Lower lobe of right lung (tissue), 2 donors: ENCODE measurements around the gene KASH5. TPM values are rescaled to one million over a fixed set of nuclear protein-coding genes. Genes with fewer than 3 reads are reported as not detected.
A peak's percentile ranks its signal among the peaks of the same experiment; 100 is the strongest.

Experiments
- ATAC-seq, 2 donors: fragments of 200-7000 bp; cut with Tn5 transposase; one replicate each; pipeline ENCODE4 v1.9.1; 2020 to 2022; ENCODE audit warnings: mild to moderate bottlenecking in 2 of 2, moderate library complexity in 2 of 2
- DNase-seq: peaks from one replicate; pipeline ENCODE4 v3.0.0-alpha.2; 2020
- H3K27ac ChIP-seq: fragments of 200-600 bp; one replicate; pipeline ENCODE4 v1.8.0; 2022
- H3K27me3 ChIP-seq: fragments of 200-600 bp; one replicate; pipeline ENCODE4 v1.8.0; 2022; ENCODE audit warnings: low read depth
- H3K36me3 ChIP-seq: fragments of 200-600 bp; one replicate; pipeline ENCODE4 v1.8.0; 2022; ENCODE audit warnings: mild to moderate bottlenecking
- H3K4me1 ChIP-seq: fragments of 200-600 bp; one replicate; pipeline ENCODE4 v1.8.0; 2022
- H3K4me3 ChIP-seq: fragments of 200-600 bp; one replicate; pipeline ENCODE4 v1.8.0; 2022; ENCODE audit warnings: mild to moderate bottlenecking
- H3K9me3 ChIP-seq: fragments of 200-600 bp; one replicate; pipeline ENCODE4 v1.8.0; 2022
- intact Hi-C: fragments of 100-400 bp; cut with DNase I; formaldehyde crosslinking; loops from one replicate; pipeline ENCODE4 v1.11.0; 2022
- total RNA-seq: library from RNA; stranded (reverse); fragmentation: NEBNext Ultra II Directional; extraction: Animal tissue kit (Norgen Biotek cat#: 25700); gene quantifications from one replicate; pipeline ENCODE4 v1.2.1, GENCODE V29; 2021
- TF ChIP-seq, protein P1 (sequence below): fragments of 200-600 bp; IDR thresholded peaks from one replicate; pipeline ENCODE4 v1.8.0; 2022; ENCODE audit warnings: antibody characterized with exemption, mild to moderate bottlenecking
- donor health status: DM: no; HTN: yes; CAD: no; lungs with severe emphysema.

Gene KASH5
- total RNA-seq, 1 donor from 2014 or later, result 3.1 TPM

GRCh38 chr19:49389406-49389805 is 1.4 kb downstream of the KASH5 start:
- no peak overlapping the region for H3K27ac ChIP-seq
- intact Hi-C loops, result no loop called here
- H3K36me3 ChIP-seq, result no peaks in the 10 kb centered on the region
- no peaks in the 10 kb centered on the region for H3K4me1 ChIP-seq
- H3K27me3 ChIP-seq, result no peaks in the 10 kb centered on the region
- DNase-seq, result no peak
- H3K9me3 ChIP-seq, result no peaks in the 10 kb centered on the region
- TF ChIP-seq, protein P1, sequence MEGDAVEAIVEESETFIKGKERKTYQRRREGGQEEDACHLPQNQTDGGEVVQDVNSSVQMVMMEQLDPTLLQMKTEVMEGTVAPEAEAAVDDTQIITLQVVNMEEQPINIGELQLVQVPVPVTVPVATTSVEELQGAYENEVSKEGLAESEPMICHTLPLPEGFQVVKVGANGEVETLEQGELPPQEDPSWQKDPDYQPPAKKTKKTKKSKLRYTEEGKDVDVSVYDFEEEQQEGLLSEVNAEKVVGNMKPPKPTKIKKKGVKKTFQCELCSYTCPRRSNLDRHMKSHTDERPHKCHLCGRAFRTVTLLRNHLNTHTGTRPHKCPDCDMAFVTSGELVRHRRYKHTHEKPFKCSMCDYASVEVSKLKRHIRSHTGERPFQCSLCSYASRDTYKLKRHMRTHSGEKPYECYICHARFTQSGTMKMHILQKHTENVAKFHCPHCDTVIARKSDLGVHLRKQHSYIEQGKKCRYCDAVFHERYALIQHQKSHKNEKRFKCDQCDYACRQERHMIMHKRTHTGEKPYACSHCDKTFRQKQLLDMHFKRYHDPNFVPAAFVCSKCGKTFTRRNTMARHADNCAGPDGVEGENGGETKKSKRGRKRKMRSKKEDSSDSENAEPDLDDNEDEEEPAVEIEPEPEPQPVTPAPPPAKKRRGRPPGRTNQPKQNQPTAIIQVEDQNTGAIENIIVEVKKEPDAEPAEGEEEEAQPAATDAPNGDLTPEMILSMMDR, result no peak
- ATAC-seq, result no peak
- H3K4me3 ChIP-seq, result no peak overlapping the region

DNA sequence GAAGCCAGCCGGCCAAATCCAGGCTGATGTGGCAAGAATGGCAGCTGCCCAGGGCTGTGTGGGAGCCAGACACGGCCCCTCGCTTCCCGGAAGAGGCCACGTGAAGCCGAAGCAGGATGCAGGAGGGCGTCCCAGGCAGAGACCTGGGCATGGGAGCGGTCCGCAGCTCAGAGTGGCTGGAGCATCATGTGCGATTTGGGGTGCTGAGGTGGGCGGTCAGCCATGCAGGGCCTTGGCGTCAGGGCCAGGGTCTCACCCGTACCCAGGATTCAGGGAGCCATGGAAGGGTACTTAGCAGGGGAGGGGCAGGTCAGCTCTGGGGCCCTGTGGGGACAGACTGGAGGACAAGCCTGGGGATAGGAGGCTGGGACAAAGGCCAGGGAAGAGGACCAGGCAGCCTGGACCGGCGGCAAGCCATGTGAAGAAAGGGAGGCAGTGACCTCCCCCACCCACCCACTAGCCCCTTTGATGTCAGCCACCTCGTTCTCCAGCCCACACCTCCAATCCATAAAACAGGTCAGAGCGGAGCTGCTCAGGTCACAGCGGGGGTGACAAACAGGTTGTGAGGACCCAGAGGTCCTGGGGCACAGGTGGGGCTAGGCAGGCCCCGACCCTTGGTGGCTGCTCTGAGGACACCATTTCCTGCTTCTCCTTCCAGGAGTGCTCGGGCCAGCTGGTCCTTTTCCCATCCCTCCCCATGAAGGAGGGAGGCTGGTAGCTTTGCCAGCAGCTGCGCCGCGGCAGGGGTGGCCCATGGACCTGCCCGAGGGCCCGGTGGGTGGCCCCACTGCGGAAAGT is 2.3 kb downstream of the KASH5 start:
- ATAC-seq (no peak), DNase-seq (no peak)
- TF ChIP-seq, protein P1, result no peak
- Histone ChIP-seq H3K4me3 (no peak overlapping the region), H3K27ac (no peak overlapping the region), H3K4me1 (no peaks in the 10 kb centered on the region), H3K36me3 (no peaks in the 10 kb centered on the region), H3K9me3 (no peaks in the 10 kb centered on the region), H3K27me3 (no peaks in the 10 kb centered on the region)
- intact Hi-C loops, result loop anchor here (10.0 kb wide), 1 partner anchor 54 kb away; the partner anchor contains the start of gene SLC17A7

GRCh38 chr19:49390929-49391359 is 2.9 kb downstream of the KASH5 start:
- ATAC-seq (no peak), DNase-seq (no peak)
- H3K9me3 ChIP-seq, result no peaks in the 10 kb centered on the region
- H3K27ac ChIP-seq, result no peak overlapping the region
- TF ChIP-seq, protein P1, result no peak
- no peaks in the 10 kb centered on the region for H3K27me3 ChIP-seq
- intact Hi-C loops, result loop anchor here (10.0 kb wide), 1 partner anchor 54 kb away; the partner anchor contains the start of gene SLC17A7
- H3K4me1 ChIP-seq, result no peaks in the 10 kb centered on the region
- no peaks in the 10 kb centered on the region for H3K36me3 ChIP-seq
- H3K4me3 ChIP-seq, result no peak overlapping the region

- Histone ChIP-seq H3K4me1 (no peaks in the 10 kb centered on the region), H3K27me3 (no peaks in the 10 kb centered on the region), H3K27ac (no peak overlapping the region), H3K36me3 (no peaks in the 10 kb centered on the region), H3K9me3 (no peaks in the 10 kb centered on the region), H3K4me3 (no peak overlapping the region)
- peak; percentile 81 for DNase-seq
- TF ChIP-seq, protein P1, result peak; percentile 85
- intact Hi-C loops, result loop anchor here (10.0 kb wide), 1 partner anchor 53 kb away; the partner anchor contains the start of gene SLC17A7
- ATAC-seq, result peak; percentile 78 to 85
These were observed 3.7 kb downstream of the KASH5 start for GRCh38 chr19:49391581-49392399.

DNA sequence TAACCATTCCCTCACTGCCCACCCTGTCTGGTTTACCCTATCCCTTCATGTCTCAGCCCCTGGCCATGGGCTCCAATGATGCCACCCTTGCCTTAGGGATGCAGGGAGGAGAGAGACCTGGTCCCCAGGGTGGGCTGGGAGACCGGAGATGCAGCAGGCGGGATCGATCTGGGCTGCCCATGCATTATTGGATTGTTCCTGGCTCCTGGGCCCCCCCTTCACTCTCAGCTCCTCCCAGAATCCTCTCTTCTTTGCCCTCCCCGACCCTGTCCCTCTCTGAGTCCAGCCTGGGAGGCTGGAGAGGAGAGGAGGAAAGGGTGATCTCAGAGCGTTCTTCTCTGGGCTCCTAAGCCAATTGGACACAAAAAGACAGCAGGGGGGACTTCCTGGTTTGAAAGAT is 5.8 kb downstream of the KASH5 start:
- no peak for DNase-seq
- Histone ChIP-seq H3K27ac (no peak overlapping the region), H3K4me3 (no peak overlapping the region), H3K9me3 (no peaks in the 10 kb centered on the region), H3K4me1 (no peaks in the 10 kb centered on the region), H3K36me3 (no peaks in the 10 kb centered on the region), H3K27me3 (no peaks in the 10 kb centered on the region)
- intact Hi-C loops, result loop anchor here (10.0 kb wide), 1 partner anchor 51 kb away; the partner anchor contains the start of gene SLC17A7
- no peak for ATAC-seq
- TF ChIP-seq, protein P1, result no peak
